Urinary bladder (tissue), 4 donors: ENCODE data around the gene ATN1. TPM values are rescaled to one million over a fixed set of nuclear protein-coding genes. Genes with fewer than 3 reads are reported as not detected.
"Not testable (repeated sequence)": the region's sequence is repeated elsewhere in the genome, so short reads cannot be mapped to it uniquely, and the experiment has no call there.

Experiments
- DNase-seq: peaks from one replicate; pipeline ENCODE4 v3.0.0-alpha.2; 2015; ENCODE audit errors: extremely low spot score
- H3K27ac ChIP-seq: one replicate; pipeline ENCODE4 v1.5.1; 2013; ENCODE audit warnings: low read depth, mild to moderate bottlenecking, moderate library complexity
- H3K36me3 ChIP-seq: one replicate; pipeline ENCODE4 v1.6.1; 2013; ENCODE audit warnings: mild to moderate bottlenecking, moderate library complexity; ENCODE audit not compliant: insufficient read depth
- H3K4me1 ChIP-seq: one replicate; pipeline ENCODE4 v1.6.1; 2013; ENCODE audit warnings: mild to moderate bottlenecking, moderate library complexity; ENCODE audit not compliant: insufficient read depth
- H3K4me3 ChIP-seq: one replicate; pipeline ENCODE4 v1.5.1; 2013; ENCODE audit warnings: low read depth, low read length
- WGBS: extraction: QIAGEN DNeasy Blood & Tissue Kit; methylation state at CpG from one replicate; pipeline ENCODE4 v1.1.7; 2013; 5-methylcytosine and 5-hydroxymethylcytosine counted together
- polyA plus RNA-seq: library from polyadenylated mRNA; stranded (reverse); fragments of 200-250 nt; gene quantifications from one replicate; pipeline ENCODE4 v1.2.3, GENCODE V29; 2013
- total RNA-seq: library from RNA; depleted of rRNA; stranded (reverse); fragments of >200 nt; gene quantifications from one replicate; pipeline ENCODE4 v1.2.3, GENCODE V29; 2014
- donor health status: healthy with polysubstance abuse.
- donor health status: healthy.

ATN1 gene
- total RNA-seq: 18.2 TPM
- polyA plus RNA-seq: 151 TPM

GRCh38 chr12:6927379-6928021, at the start of gene ATN1:
TSS of gene ATN1 (plus strand) at chr12:6927959. CDS start at chr12:6934002, 6,043 bp downstream.
- WGBS: under 1% methylated on average over 66 of the region's 66 CpGs
- Histone ChIP-seq H3K27ac (peak within 1 kb of the TSS; percentile 86), H3K36me3 (no peaks in the 10 kb centered on the region), H3K4me1 (no peaks in the 10 kb centered on the region), H3K4me3 (peak within 1 kb of the TSS; percentile 98)
- peak; percentile 81 for DNase-seq

GRCh38 chr12:6879824-6880223, 47.9 kb upstream of the ATN1 start:
- not testable (repeated sequence) for H3K27ac ChIP-seq, H3K4me3 ChIP-seq, H3K4me1 ChIP-seq, H3K36me3 ChIP-seq, DNase-seq
- WGBS: 90% methylated on average over 11 of the region's 11 CpGs

- 98% methylated on average over 5 of the region's 5 CpGs for WGBS
- no peak overlapping the region for H3K27ac ChIP-seq
- DNase-seq: no peak
- H3K4me3 ChIP-seq: no peak overlapping the region
- H3K4me1 ChIP-seq: no peaks in the 10 kb centered on the region
- H3K36me3 ChIP-seq: no peaks in the 10 kb centered on the region
These were observed 44.5 kb upstream of the ATN1 start for GRCh38 chr12:6883252-6883651.

- Histone ChIP-seq H3K4me3 (no peak overlapping the region), H3K36me3 (no peaks in the 10 kb centered on the region)
- 96% methylated on average over 11 of the region's 11 CpGs for WGBS
These were observed 44.1 kb upstream of the ATN1 start for GRCh38 chr12:6883683-6884082.

GRCh38 chr12:6884539-6884938, 43.2 kb upstream of the ATN1 start:
- WGBS: 69% methylated on average over 22 of the region's 22 CpGs
- Histone ChIP-seq H3K4me3 (no peak overlapping the region), H3K27ac (no peak overlapping the region), H3K36me3 (no peaks in the 10 kb centered on the region), H3K4me1 (no peaks in the 10 kb centered on the region)
- no peak for DNase-seq

More at GRCh38 chr12:6883683-6884082, 44.1 kb upstream of the ATN1 start:
- Histone ChIP-seq H3K4me1 (no peaks in the 10 kb centered on the region), H3K27ac (no peak overlapping the region)
- DNase-seq: no peak

GRCh38 chr12:6886206-6886999, 41.4 kb upstream of the ATN1 start:
- H3K27ac ChIP-seq, H3K36me3 ChIP-seq, H3K4me3 ChIP-seq, DNase-seq, H3K4me1 ChIP-seq: not testable (repeated sequence)
- WGBS: 80% methylated on average over 12 of the region's 15 CpGs

GRCh38 chr12:6887460-6887859, 40.3 kb upstream of the ATN1 start:
- DNase-seq: no peak
- no peak overlapping the region for H3K4me3 ChIP-seq
- no peaks in the 10 kb centered on the region for H3K4me1 ChIP-seq
- no peak overlapping the region for H3K27ac ChIP-seq
- H3K36me3 ChIP-seq: no peaks in the 10 kb centered on the region
- 82% methylated on average over 8 of the region's 8 CpGs for WGBS

GRCh38 chr12:6888360-6888759, 39.4 kb upstream of the ATN1 start:
- H3K27ac ChIP-seq: no peak overlapping the region
- no peaks in the 10 kb centered on the region for H3K4me1 ChIP-seq
- H3K36me3 ChIP-seq: no peaks in the 10 kb centered on the region
- no peak for DNase-seq
- no peak overlapping the region for H3K4me3 ChIP-seq
- 92% methylated on average over 2 of the region's 2 CpGs for WGBS

GRCh38 chr12:6888794-6889193, 39.0 kb upstream of the ATN1 start:
- DNase-seq, H3K27ac ChIP-seq, H3K36me3 ChIP-seq, H3K4me3 ChIP-seq, H3K4me1 ChIP-seq: not testable (repeated sequence)
- 72% methylated on average over 7 of the region's 7 CpGs for WGBS

GRCh38 chr12:6889775-6890573, 37.8 kb upstream of the ATN1 start:
- not testable (repeated sequence) for H3K36me3 ChIP-seq, H3K4me1 ChIP-seq, DNase-seq, H3K4me3 ChIP-seq, H3K27ac ChIP-seq
- WGBS: 95% methylated on average over 21 of the region's 21 CpGs

GRCh38 chr12:6890789-6891645, 36.7 kb upstream of the ATN1 start:
- no peaks in the 10 kb centered on the region for H3K4me1 ChIP-seq
- DNase-seq: peak; percentile 89
- peak overlapping the region; percentile 37 for H3K4me3 ChIP-seq
- WGBS: under 1% methylated on average over 68 of the region's 68 CpGs
- H3K27ac ChIP-seq: peak overlapping the region; percentile 92
- no peaks in the 10 kb centered on the region for H3K36me3 ChIP-seq

GRCh38 chr12:6891646-6892001, 36.1 kb upstream of the ATN1 start:
- Histone ChIP-seq H3K4me1 (no peaks in the 10 kb centered on the region), H3K27ac (peak overlapping the region; percentile 92), H3K36me3 (no peaks in the 10 kb centered on the region), H3K4me3 (peak overlapping the region; percentile 37)
- no peak for DNase-seq
- WGBS: 84% methylated on average over 5 of the region's 5 CpGs

GRCh38 chr12:6892683-6893082, 35.1 kb upstream of the ATN1 start:
- not testable (repeated sequence) for H3K4me1 ChIP-seq, DNase-seq, H3K27ac ChIP-seq, H3K4me3 ChIP-seq, H3K36me3 ChIP-seq
- 95% methylated on average over 3 of the region's 3 CpGs for WGBS
